DMS 273 (cell line): ENCODE data around the gene ATXN2L.

Experiments used
- DNase-seq: peaks from one replicate; lab custom pipeline; 2025; ENCODE audit not compliant: unreplicated experiment; lab: John Stamatoyannopoulos, UW

Gene ATXN2L

GRCh38 chr16:28883221-28883996 lies 60.6 kb downstream of the ATXN2L start:
- DNase-seq: no peak

- no peak for DNase-seq
These were observed 61.2 kb downstream of the ATXN2L start for GRCh38 chr16:28884045-28884444.
